B cell (primary cell): Measurements from ENCODE around the gene BEAN1. TPM values are rescaled to one million over a fixed set of nuclear protein-coding genes. Genes with fewer than 3 reads are reported as not detected.
A peak's percentile ranks its signal among the peaks of the same experiment; 100 is the strongest.

Experiments
- ATAC-seq: fragments of 200-7000 bp; cut with Tn5 transposase; one replicate; pipeline ENCODE4 v1.10.0; 2021; ENCODE audit warnings: low read depth, mild to moderate bottlenecking, moderate number of reproducible peaks, moderate library complexity
- CTCF ChIA-PET: fragments of 350-600 bp; sonication (Branson Sonifier 250); formaldehyde crosslinking; loops from one replicate; lab custom pipeline; 2021; ENCODE audit warnings: antibody characterized with exemption, inconsistent platforms; lab: Charles Lee
- POLR2A ChIA-PET: fragments of 350-600 bp; sonication (Branson Sonifier 250); formaldehyde crosslinking; loops from one replicate; lab custom pipeline; 2021; ENCODE audit warnings: antibody characterized with exemption; lab: Charles Lee
- DNase-seq: peaks from one replicate; pipeline ENCODE4 v3.0.0; 2013
- H2AFZ ChIP-seq: 2 replicates; pipeline ENCODE4 v1.6.1; 2012; ENCODE audit warnings: mild to moderate bottlenecking, low read depth, low read length; ENCODE audit not compliant: insufficient read depth, poor library complexity, severe bottlenecking
- H3K27ac ChIP-seq, 2 donors: 1 replicate in 1 of 2; 2 replicates in 1 of 2; pipeline ENCODE4 v1.5.1; 2012 to 2013; ENCODE audit warnings: low read length in 2 of 2, mild to moderate bottlenecking in 2 of 2, moderate library complexity in 1 of 2
- H3K27me3 ChIP-seq, 4 experiments: fragments of 200-600 bp in 1 of 4; sonication (generic) in 1 of 4; replicated peaks in 1 of 4; 1 replicate in 2 of 4; 2 replicates in 2 of 4; pipeline versions ENCODE4 v1.6.1 to v1.7.0; 2013 to 2016; ENCODE audit warnings: low read length in 3 of 4, mild to moderate bottlenecking in 2 of 4, mixed read lengths in 1 of 4, moderate library complexity in 1 of 4; ENCODE audit not compliant: insufficient read depth in 4 of 4, control insufficient read depth in 3 of 4; ENCODE audit errors: control extremely low read depth in 1 of 4
- H3K36me3 ChIP-seq, 2 experiments: replicated peaks in 1 of 2; 1 replicate in 1 of 2; 2 replicates in 1 of 2; pipeline versions ENCODE4 v1.6.1 to v1.7.1; 2013; ENCODE audit warnings: low read length in 1 of 2; ENCODE audit not compliant: insufficient read depth in 2 of 2, control insufficient read depth in 1 of 2; ENCODE audit errors: control extremely low read depth in 1 of 2, extremely low read depth in 1 of 2
- H3K4me1 ChIP-seq, 2 donors: fragments of 200-600 bp in 1 of 2; sonication (generic) in 1 of 2; 1 replicate in 1 of 2; 2 replicates in 1 of 2; pipeline versions ENCODE4 v1.5.1 to v1.6.1; 2013 to 2017; ENCODE audit warnings: low read length in 2 of 2; ENCODE audit not compliant: control insufficient read depth in 2 of 2, insufficient read depth in 2 of 2
- H3K4me2 ChIP-seq: replicated peaks from 2 replicates; pipeline ENCODE3; 2012; ENCODE audit warnings: mild to moderate bottlenecking, low read depth, low read length; ENCODE audit not compliant: poor library complexity, severe bottlenecking
- H3K4me3 ChIP-seq, 5 experiments: fragments of 200-600 bp in 1 of 5; sonication (generic) in 1 of 5; 1 replicate in 3 of 5; 2 replicates in 2 of 5; pipeline versions ENCODE4 v1.5.1 to v1.7.0; 2011 to 2016; ENCODE audit warnings: low read length in 4 of 5, mild to moderate bottlenecking in 4 of 5, low read depth in 2 of 5, control low read depth in 1 of 5, moderate library complexity in 1 of 5; ENCODE audit not compliant: insufficient read depth in 1 of 5; ENCODE audit errors: control extremely low read depth in 1 of 5, extremely low read depth in 1 of 5
- H3K79me2 ChIP-seq: fragments of 200-600 bp; sonication (generic); one replicate; pipeline ENCODE4 v1.6.0; 2016; ENCODE audit warnings: low read length; ENCODE audit not compliant: control insufficient read depth, insufficient read depth
- H3K9ac ChIP-seq: fragments of 200-600 bp; sonication (generic); 2 replicates; pipeline ENCODE4 v1.6.1; 2017; ENCODE audit warnings: mild to moderate bottlenecking, low read length, moderate library complexity
- H3K9me3 ChIP-seq, 3 donors: one replicate each; pipeline versions ENCODE4 v1.6.1 to v1.7.1; 2013; ENCODE audit warnings: low read length in 2 of 3; ENCODE audit not compliant: control insufficient read depth in 2 of 3, insufficient read depth in 1 of 3; ENCODE audit errors: control extremely low read depth in 1 of 3
- H4K20me1 ChIP-seq: 2 replicates; pipeline ENCODE4 v1.6.0; 2012; ENCODE audit warnings: mild to moderate bottlenecking, low read length; ENCODE audit not compliant: insufficient read depth, control insufficient read depth, poor library complexity, severe bottlenecking
- H3K27ac Mint-ChIP-seq: one replicate; pipeline ENCODE4 v1.8.0; 2021; ENCODE audit warnings: mixed read lengths
- H3K27me3 Mint-ChIP-seq: one replicate; pipeline ENCODE4 v1.8.0; 2021; ENCODE audit warnings: mixed read lengths
- H3K4me1 Mint-ChIP-seq: one replicate; pipeline ENCODE4 v1.8.0; 2021; ENCODE audit warnings: mixed read lengths
- H3K4me3 Mint-ChIP-seq: one replicate; pipeline ENCODE4 v1.8.0; 2021; ENCODE audit warnings: mixed read lengths
- H3K9me3 Mint-ChIP-seq: one replicate; pipeline ENCODE4 v1.8.0; 2022; ENCODE audit warnings: mixed read lengths; ENCODE audit not compliant: insufficient read depth
- CTCF ChIP-seq: fragments of 200-600 bp; IDR thresholded peaks from one replicate; pipeline ENCODE4 v1.8.0; 2022; ENCODE audit warnings: antibody characterized with exemption, mild to moderate bottlenecking
- EZH2 ChIP-seq: IDR thresholded peaks from 2 replicates; pipeline ENCODE4 v1.6.1; 2012; ENCODE audit warnings: borderline replicate concordance, low read depth, mild to moderate bottlenecking, moderate library complexity, low read length; ENCODE audit not compliant: insufficient read depth, poor library complexity, severe bottlenecking
- WGBS: methylation state at CpG from one replicate; pipeline ENCODE4 v1.1.5; 2013; ENCODE audit warnings: missing lambda C conversion rate; ENCODE audit not compliant: insufficient coverage; 5-methylcytosine and 5-hydroxymethylcytosine counted together
- intact Hi-C: fragments of 100-400 bp; cut with micrococcal nuclease; formaldehyde crosslinking; loops from one replicate; pipeline ENCODE4 v1.10.0; 2022
- polyA plus RNA-seq: library from polyadenylated mRNA; depleted of rRNA; stranded (reverse); fragments of >200 nt; gene quantifications from 2 replicates; pipeline ENCODE4 v1.2.3, GENCODE V29; 2012
- total RNA-seq, 2 donors: library from RNA; stranded (reverse); fragments of 120-200 nt in 1 of 2; gene quantifications; 1 replicate in 1 of 2; 2 replicates in 1 of 2; pipeline versions ENCODE4 v1.2.3 to v1.2.4, GENCODE V29; 2013 to 2022

Gene BEAN1
- total and polyA plus RNA-seq, 2 donors (not counting 1 experiment from before 2014, with no cell fraction given): not detected

- H2AFZ ChIP-seq: no peak overlapping the region
- H4K20me1 ChIP-seq: no peaks in the 10 kb centered on the region
- H3K4me1 ChIP-seq: peaks cover 75 to 81% of the 10 kb centered on the region in 2 donors
- peak overlapping the region; percentile 100 for H3K27ac Mint-ChIP-seq
- no peaks in the 10 kb centered on the region for H3K27me3 ChIP-seq
- POLR2A ChIA-PET: interaction anchor here (0.6 to 3.7 kb wide), 6 partner anchors 8 to 58 kb away, joined by 3 to 22 read pairs (median 6); partner anchors contain the start of genes CKLF and TK2
- CTCF ChIA-PET: interaction anchor here (0.7 to 6.5 kb wide), 13 partner anchors 11 to 117 kb away, joined by 3 to 46 read pairs (median 4); partner anchors contain the start of genes CKLF and TK2
- peaks cover 4% of the 10 kb centered on the region for H3K79me2 ChIP-seq
- H3K36me3 ChIP-seq: no peaks in the 10 kb centered on the region
- peak overlapping the region in 1 of 5 experiments; percentile 60 for H3K4me3 ChIP-seq
- no peaks in the 10 kb centered on the region for H3K27me3 Mint-ChIP-seq
- TF ChIP-seq EZH2 (no peak), CTCF (no peak)
- no peak for ATAC-seq
- DNase-seq: no peak
- peak overlapping the region; percentile 56 for H3K9ac ChIP-seq
- intact Hi-C loops: no loop called here
- H3K4me3 Mint-ChIP-seq: peak overlapping the region; percentile 91
- H3K9me3 Mint-ChIP-seq: no peaks in the 10 kb centered on the region
- 63% methylated on average over 6 of the region's 11 CpGs for WGBS
- H3K4me1 Mint-ChIP-seq: peaks cover 80% of the 10 kb centered on the region
- no peaks in the 10 kb centered on the region for H3K9me3 ChIP-seq
- peak overlapping the region; percentile 84 for H3K4me2 ChIP-seq
- H3K27ac ChIP-seq: peak overlapping the region; percentile 77 to 90
These were observed 95.9 kb downstream of the BEAN1 start for GRCh38 chr16:66522816-66523590.
